ENCODE measurements around the gene PRAC2. TPM values are rescaled to one million over a fixed set of nuclear protein-coding genes. Genes with fewer than 3 reads are reported as not detected.

PRAC2 gene
- total RNA-seq, 1 donor from 2014 or later = not detected

GRCh38 chr17:48753794-48754499 is 31.0 kb downstream of the PRAC2 start:
- H3K4me3 ChIP-seq (ENCODE audit: low read depth, low read length) = peak overlapping the region; percentile 29
- peak; percentile 20 for DNase-seq (ENCODE audit: low read depth)
- TF ChIP-seq CTCF (conservative IDR thresholded peaks at IDR 0.05; ENCODE audit: low read depth, low read length) = no peak

GRCh38 chr17:48754500-48755261 is 31.7 kb downstream of the PRAC2 start:
- TF ChIP-seq CTCF (conservative IDR thresholded peaks at IDR 0.05; ENCODE audit: low read depth, low read length) = no peak
- peak overlapping the region; percentile 29 for H3K4me3 ChIP-seq (ENCODE audit: low read depth, low read length)
- DNase-seq (ENCODE audit: low read depth) = no peak

GRCh38 chr17:48755356-48755755 is 32.4 kb downstream of the PRAC2 start:
- DNase-seq (ENCODE audit: low read depth) = no peak
- no peak overlapping the region for H3K4me3 ChIP-seq (ENCODE audit: low read depth, low read length)
- no peak for TF ChIP-seq CTCF (conservative IDR thresholded peaks at IDR 0.05; ENCODE audit: low read depth, low read length)

- no peak overlapping the region for H3K4me3 ChIP-seq (ENCODE audit: low read depth, low read length)
- DNase-seq (ENCODE audit: low read depth) = no peak
- no peak for TF ChIP-seq CTCF (conservative IDR thresholded peaks at IDR 0.05; ENCODE audit: low read depth, low read length)
Observed at GRCh38 chr17:48756830-48757251, 33.9 kb downstream of the PRAC2 start.

- peak; percentile 43 for DNase-seq (ENCODE audit: low read depth)
Observed at GRCh38 chr17:48757524-48757961, 34.6 kb downstream of the PRAC2 start.

GRCh38 chr17:48759288-48759687 is 36.3 kb downstream of the PRAC2 start:
- no peak for TF ChIP-seq CTCF (conservative IDR thresholded peaks at IDR 0.05; ENCODE audit: low read depth, low read length)
- H3K4me3 ChIP-seq (ENCODE audit: low read depth, low read length) = no peak overlapping the region
- DNase-seq (ENCODE audit: low read depth) = no peak

More at GRCh38 chr17:48757524-48757961, 34.6 kb downstream of the PRAC2 start:
- TF ChIP-seq CTCF (conservative IDR thresholded peaks at IDR 0.05; ENCODE audit: low read depth, low read length) = no peak
- no peak overlapping the region for H3K4me3 ChIP-seq (ENCODE audit: low read depth, low read length)

Measured in epithelial cell of proximal tubule (primary cell).